ENCODE measurements around the gene MED8. TPM values are rescaled to one million over a fixed set of nuclear protein-coding genes. Genes with fewer than 3 reads are reported as not detected.

Gene MED8
- total and polyA plus RNA-seq, 10 of the 15 experiments (the other 5 are each of a cell fraction or from before 2014, with no cell fraction given), result 20.2 to 61.7 (median 39.5) TPM

GRCh38 chr1:43348809-43349593, 40.6 kb downstream of the MED8 start:
- DNase-seq (ENCODE audit: low read depth, low spot score) (no peak), ATAC-seq (no peak), FAIRE-seq (no peak)
- in situ Hi-C loops (cut with MboI), result no loop called here
- no peak for TF ChIP-seq ZNF24 (IDR thresholded peaks at IDR 0.05)
- no peak for TF ChIP-seq DPF2 (IDR thresholded peaks at IDR 0.05)
- TF ChIP-seq ATF7 (IDR thresholded peaks at IDR 0.05; ENCODE audit: low read depth), result no peak
- peak in 1 of 2 experiments; percentile 29; a peak in 1 of 3 replicates for TF ChIP-seq EGR1 (IDR thresholded peaks at IDR 0.05; ENCODE audit: borderline replicate concordance in 1 of 2, low read depth in 2 of 2, low read length in 2 of 2)
- TF ChIP-seq SPI1 (IDR thresholded peaks at IDR 0.05; ENCODE audit: borderline replicate concordance, insufficient read depth, low read depth, low read length), result no peak
- TF ChIP-seq MTA2 (IDR thresholded peaks at IDR 0.05; ENCODE audit: low read depth), result no peak
- peak; percentile 68 for TF ChIP-seq POLR2A (IDR thresholded peaks at IDR 0.05; ENCODE audit: low read depth, low read length)
- no peak for TF ChIP-seq NFYA (IDR thresholded peaks at IDR 0.05; ENCODE audit: borderline replicate concordance, low read depth, low read length)
- peak; percentile 66; the same call in 1 of the 2 replicates for TF ChIP-seq CREB1 (IDR thresholded peaks at IDR 0.05; ENCODE audit: low read depth)
- TF ChIP-seq PAX8 (IDR thresholded peaks at IDR 0.05), result no peak
- TF ChIP-seq, protein P1, sequence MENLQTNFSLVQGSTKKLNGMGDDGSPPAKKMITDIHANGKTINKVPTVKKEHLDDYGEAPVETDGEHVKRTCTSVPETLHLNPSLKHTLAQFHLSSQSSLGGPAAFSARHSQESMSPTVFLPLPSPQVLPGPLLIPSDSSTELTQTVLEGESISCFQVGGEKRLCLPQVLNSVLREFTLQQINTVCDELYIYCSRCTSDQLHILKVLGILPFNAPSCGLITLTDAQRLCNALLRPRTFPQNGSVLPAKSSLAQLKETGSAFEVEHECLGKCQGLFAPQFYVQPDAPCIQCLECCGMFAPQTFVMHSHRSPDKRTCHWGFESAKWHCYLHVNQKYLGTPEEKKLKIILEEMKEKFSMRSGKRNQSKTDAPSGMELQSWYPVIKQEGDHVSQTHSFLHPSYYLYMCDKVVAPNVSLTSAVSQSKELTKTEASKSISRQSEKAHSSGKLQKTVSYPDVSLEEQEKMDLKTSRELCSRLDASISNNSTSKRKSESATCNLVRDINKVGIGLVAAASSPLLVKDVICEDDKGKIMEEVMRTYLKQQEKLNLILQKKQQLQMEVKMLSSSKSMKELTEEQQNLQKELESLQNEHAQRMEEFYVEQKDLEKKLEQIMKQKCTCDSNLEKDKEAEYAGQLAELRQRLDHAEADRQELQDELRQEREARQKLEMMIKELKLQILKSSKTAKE (IDR thresholded peaks at IDR 0.05; ENCODE audit: low read depth, poor library complexity, severe bottlenecking), result no peak
- peak; percentile 30; the same call in 1 of the 2 replicates for TF ChIP-seq RUNX3 (IDR thresholded peaks at IDR 0.05; ENCODE audit: low read length)
- TF ChIP-seq, protein P2, sequence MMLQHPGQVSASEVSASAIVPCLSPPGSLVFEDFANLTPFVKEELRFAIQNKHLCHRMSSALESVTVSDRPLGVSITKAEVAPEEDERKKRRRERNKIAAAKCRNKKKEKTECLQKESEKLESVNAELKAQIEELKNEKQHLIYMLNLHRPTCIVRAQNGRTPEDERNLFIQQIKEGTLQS (IDR thresholded peaks at IDR 0.05; ENCODE audit: borderline replicate concordance, extremely low read depth, low read depth, low read length), result no peak
- no peak for TF ChIP-seq TBL1XR1 (IDR thresholded peaks at IDR 0.05; ENCODE audit: low read depth, low read length)
- TF ChIP-seq HDAC6 (IDR thresholded peaks at IDR 0.05; ENCODE audit: unreplicated experiment), result no peak
- peak; percentile 54; the same call in 1 of the 2 replicates for TF ChIP-seq CREM (IDR thresholded peaks at IDR 0.05; ENCODE audit: low read depth)
- TF ChIP-seq GABPA (IDR thresholded peaks at IDR 0.05; ENCODE audit: low read depth), result no peak
- TF ChIP-seq ZSCAN29 (IDR thresholded peaks at IDR 0.05), result no peak
- Histone ChIP-seq H4K20me1 (ENCODE audit: control insufficient read depth, insufficient read depth) (no peaks in the 10 kb centered on the region), H3K4me3 (peak overlapping the region; percentile 50; the same call in 1 of the 2 replicates), H3K36me3 (ENCODE audit: control insufficient read depth in 2 of 2, insufficient read depth in 2 of 2, low read length in 1 of 2) (no peaks in the 10 kb centered on the region), H3K4me2 (ENCODE audit: control insufficient read depth, insufficient read depth) (peak overlapping the region; percentile 60), H2AFZ (ENCODE audit: control insufficient read depth, low read depth, low read length) (peak overlapping the region; percentile 29), H3K4me1 (ENCODE audit: control insufficient read depth, insufficient read depth, low read length) (no peaks in the 10 kb centered on the region), H3K27ac (ENCODE audit: control insufficient read depth, insufficient read depth) (peak overlapping the region; percentile 58; the same call in 1 of the 2 replicates), H3K27me3 (replicated peaks in 1 of 2; ENCODE audit: control insufficient read depth in 2 of 2, insufficient read depth in 2 of 2, low read length in 1 of 2) (no peaks in the 10 kb centered on the region), H3K9ac (ENCODE audit: control insufficient read depth, insufficient read depth, low read length) (peak overlapping the region; percentile 60; the same call in 1 of the 2 replicates), H3K9me3 (replicated peaks; ENCODE audit: control insufficient read depth, insufficient read depth, low read length) (no peaks in the 10 kb centered on the region), H3K79me2 (ENCODE audit: control insufficient read depth, insufficient read depth, low read length) (no peaks in the 10 kb centered on the region)
- ChIA-PET CTCF (no interaction called here), POLR2A (interaction anchor here (1.1 kb wide), 1 partner anchor 9 kb away, joined by 3 read pairs; no protein-coding TSS in a partner anchor), RAD21 (ENCODE audit: unreplicated experiment) (no interaction called here), SMC1A (ENCODE audit: uncharacterized antibody, unreplicated experiment) (no interaction called here)
- intact Hi-C loops (cut with micrococcal nuclease; ENCODE audit: unreplicated experiment), result no loop called here
- WGBS (ENCODE audit: insufficient coverage, insufficient replicate concordance, low lambda C conversion rate, missing lambda C conversion rate), result 91% methylated on average over 53 of the region's 72 CpGs
- no TSS peak for BruUV-seq (replicated peaks)
